Measurements from ENCODE around the gene DHRS11. TPM values are rescaled to one million over a fixed set of nuclear protein-coding genes. Genes with fewer than 3 reads are reported as not detected.

Gene DHRS11
- total RNA-seq, 1 experiment from 2014 or later, result 53.3 TPM

DNA sequence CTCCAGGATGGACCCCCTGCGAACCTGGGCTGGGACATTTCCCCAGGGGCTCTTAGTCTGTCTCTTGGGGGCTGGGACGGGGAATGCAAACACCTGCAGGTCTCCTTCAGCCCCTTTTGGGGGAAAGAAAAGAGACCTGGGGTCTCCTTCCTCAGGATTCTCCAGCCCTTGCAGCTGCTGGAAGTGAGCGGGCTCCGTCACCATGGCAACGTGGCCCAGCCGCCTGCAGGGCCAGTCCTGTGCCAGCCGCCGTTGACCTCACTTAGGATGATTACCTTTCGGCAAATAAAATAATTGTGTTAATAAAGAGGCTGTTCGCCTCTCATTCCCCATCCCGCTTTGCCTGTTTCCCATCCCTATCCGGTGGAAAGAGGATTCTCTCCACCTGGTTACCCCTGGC, 35.4 kb downstream of the DHRS11 start:
- intact Hi-C loops (cut with micrococcal nuclease; ENCODE audit: unreplicated experiment), result loop anchor here (5.0 to 10.0 kb wide), 3 partner anchors 228 to 610 kb away; no protein-coding TSS in a partner anchor
- DNase-seq, result no peak
- Mint-ChIP-seq H3K4me3 (ENCODE audit: low read depth, unreplicated experiment) (no peak overlapping the region), H3K27me3 (ENCODE audit: unreplicated experiment) (peaks cover 31% of the 10 kb centered on the region), H3K27ac (ENCODE audit: unreplicated experiment) (no peak overlapping the region), H3K9me3 (ENCODE audit: low read depth, unreplicated experiment) (no peaks in the 10 kb centered on the region), H3K4me1 (ENCODE audit: low read depth, unreplicated experiment) (no peaks in the 10 kb centered on the region), H3K36me3 (ENCODE audit: insufficient read depth, unreplicated experiment) (no peaks in the 10 kb centered on the region)
- no TSS peak for BruUV-seq (replicated peaks)
- CTCF ChIA-PET, result interaction anchor here (0.7 to 3.1 kb wide), 6 partner anchors 9 to 80 kb away, joined by 3 to 30 read pairs (median 5); partner anchors contain the start of gene MRM1
- TF ChIP-seq, protein P1, sequence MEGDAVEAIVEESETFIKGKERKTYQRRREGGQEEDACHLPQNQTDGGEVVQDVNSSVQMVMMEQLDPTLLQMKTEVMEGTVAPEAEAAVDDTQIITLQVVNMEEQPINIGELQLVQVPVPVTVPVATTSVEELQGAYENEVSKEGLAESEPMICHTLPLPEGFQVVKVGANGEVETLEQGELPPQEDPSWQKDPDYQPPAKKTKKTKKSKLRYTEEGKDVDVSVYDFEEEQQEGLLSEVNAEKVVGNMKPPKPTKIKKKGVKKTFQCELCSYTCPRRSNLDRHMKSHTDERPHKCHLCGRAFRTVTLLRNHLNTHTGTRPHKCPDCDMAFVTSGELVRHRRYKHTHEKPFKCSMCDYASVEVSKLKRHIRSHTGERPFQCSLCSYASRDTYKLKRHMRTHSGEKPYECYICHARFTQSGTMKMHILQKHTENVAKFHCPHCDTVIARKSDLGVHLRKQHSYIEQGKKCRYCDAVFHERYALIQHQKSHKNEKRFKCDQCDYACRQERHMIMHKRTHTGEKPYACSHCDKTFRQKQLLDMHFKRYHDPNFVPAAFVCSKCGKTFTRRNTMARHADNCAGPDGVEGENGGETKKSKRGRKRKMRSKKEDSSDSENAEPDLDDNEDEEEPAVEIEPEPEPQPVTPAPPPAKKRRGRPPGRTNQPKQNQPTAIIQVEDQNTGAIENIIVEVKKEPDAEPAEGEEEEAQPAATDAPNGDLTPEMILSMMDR (IDR thresholded peaks at IDR 0.05; ENCODE audit: unreplicated experiment), result no peak

DNA sequence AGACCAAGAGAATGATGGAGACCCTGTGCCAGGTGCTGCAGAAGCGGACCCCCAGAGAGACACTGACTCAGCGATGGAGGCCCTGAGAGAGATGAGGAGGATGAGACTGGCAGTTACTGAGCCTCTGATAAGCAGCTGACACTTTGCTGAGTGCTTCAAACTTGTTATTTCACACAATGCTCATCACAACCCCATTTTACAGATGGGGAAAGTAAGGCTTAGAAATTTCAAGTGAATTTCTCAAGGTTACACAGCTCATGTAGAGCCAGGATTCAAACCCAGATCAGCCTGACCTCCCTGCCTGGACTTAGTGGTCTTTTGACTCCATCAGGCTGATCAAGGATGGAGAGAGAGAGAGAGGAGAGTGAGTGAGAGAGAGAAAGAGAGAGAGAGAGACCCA, 36.9 kb downstream of the DHRS11 start:
- BruUV-seq (replicated peaks), result no TSS peak
- intact Hi-C loops (cut with micrococcal nuclease; ENCODE audit: unreplicated experiment), result loop anchor here (2.0 to 10.0 kb wide), 5 partner anchors 78 to 609 kb away; no protein-coding TSS in a partner anchor
- H3K27me3 Mint-ChIP-seq (ENCODE audit: unreplicated experiment), result peaks cover 46% of the 10 kb centered on the region
- H3K4me3 Mint-ChIP-seq (ENCODE audit: low read depth, unreplicated experiment), result no peak overlapping the region
- H3K4me1 Mint-ChIP-seq (ENCODE audit: low read depth, unreplicated experiment), result no peaks in the 10 kb centered on the region
- no peaks in the 10 kb centered on the region for H3K9me3 Mint-ChIP-seq (ENCODE audit: low read depth, unreplicated experiment)
- H3K27ac Mint-ChIP-seq (ENCODE audit: unreplicated experiment), result no peak overlapping the region
- no peaks in the 10 kb centered on the region for H3K36me3 Mint-ChIP-seq (ENCODE audit: insufficient read depth, unreplicated experiment)
- no peak for DNase-seq
- TF ChIP-seq, protein P1 (IDR thresholded peaks at IDR 0.05; ENCODE audit: unreplicated experiment), result no peak
- CTCF ChIA-PET, result interaction anchor here (0.5 to 3.1 kb wide), 15 partner anchors 12 to 611 kb away, joined by 3 to 30 read pairs (median 5); partner anchors contain the start of gene MRM1

DNA sequence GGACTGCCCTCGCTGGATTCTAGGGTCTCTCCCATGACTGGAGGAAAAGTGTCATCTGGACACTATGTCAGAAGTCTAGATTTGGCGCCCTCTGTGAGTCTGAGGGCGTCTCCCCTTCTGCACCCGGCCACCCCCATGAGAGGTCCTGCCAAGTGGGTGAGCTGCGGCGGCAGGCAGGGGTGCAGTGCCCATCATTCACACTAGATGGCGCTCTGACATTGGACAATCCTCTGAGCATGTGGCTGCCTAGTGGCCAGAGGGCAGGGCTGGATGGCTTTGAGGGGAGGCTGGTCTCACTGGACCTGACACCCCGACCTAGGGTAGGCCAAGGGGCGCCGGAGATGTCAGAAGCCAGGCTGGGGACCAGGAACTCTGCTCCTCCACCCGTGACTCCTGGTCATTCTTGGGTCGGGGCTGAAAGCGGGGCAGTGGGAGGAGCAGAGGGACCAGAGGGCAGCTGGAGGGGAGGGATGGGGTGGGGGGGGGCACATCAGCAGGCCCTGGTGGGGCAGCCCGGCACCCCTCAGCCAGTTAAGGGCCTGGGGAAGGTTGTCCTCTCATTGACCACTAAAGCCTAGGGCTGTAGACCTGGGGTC, 37.7 kb downstream of the DHRS11 start:
- TF ChIP-seq, protein P1 (IDR thresholded peaks at IDR 0.05; ENCODE audit: unreplicated experiment), result peak; percentile 100
- H3K27ac Mint-ChIP-seq (ENCODE audit: unreplicated experiment), result no peak overlapping the region
- intact Hi-C loops (cut with micrococcal nuclease; ENCODE audit: unreplicated experiment), result loop anchor here (1.0 to 10.0 kb wide), 7 partner anchors 77 to 744 kb away; no protein-coding TSS in a partner anchor
- peaks cover 53% of the 10 kb centered on the region for H3K27me3 Mint-ChIP-seq (ENCODE audit: unreplicated experiment)
- no TSS peak for BruUV-seq (replicated peaks)
- peak; percentile 99 for DNase-seq
- H3K4me3 Mint-ChIP-seq (ENCODE audit: low read depth, unreplicated experiment), result no peak overlapping the region
- H3K36me3 Mint-ChIP-seq (ENCODE audit: insufficient read depth, unreplicated experiment), result no peaks in the 10 kb centered on the region
- no peaks in the 10 kb centered on the region for H3K4me1 Mint-ChIP-seq (ENCODE audit: low read depth, unreplicated experiment)
- no peaks in the 10 kb centered on the region for H3K9me3 Mint-ChIP-seq (ENCODE audit: low read depth, unreplicated experiment)
- CTCF ChIA-PET, result interaction anchor here (0.5 to 3.1 kb wide), 17 partner anchors 16 to 744 kb away, joined by 3 to 30 read pairs (median 4); partner anchors contain the start of gene MRM1

DNA sequence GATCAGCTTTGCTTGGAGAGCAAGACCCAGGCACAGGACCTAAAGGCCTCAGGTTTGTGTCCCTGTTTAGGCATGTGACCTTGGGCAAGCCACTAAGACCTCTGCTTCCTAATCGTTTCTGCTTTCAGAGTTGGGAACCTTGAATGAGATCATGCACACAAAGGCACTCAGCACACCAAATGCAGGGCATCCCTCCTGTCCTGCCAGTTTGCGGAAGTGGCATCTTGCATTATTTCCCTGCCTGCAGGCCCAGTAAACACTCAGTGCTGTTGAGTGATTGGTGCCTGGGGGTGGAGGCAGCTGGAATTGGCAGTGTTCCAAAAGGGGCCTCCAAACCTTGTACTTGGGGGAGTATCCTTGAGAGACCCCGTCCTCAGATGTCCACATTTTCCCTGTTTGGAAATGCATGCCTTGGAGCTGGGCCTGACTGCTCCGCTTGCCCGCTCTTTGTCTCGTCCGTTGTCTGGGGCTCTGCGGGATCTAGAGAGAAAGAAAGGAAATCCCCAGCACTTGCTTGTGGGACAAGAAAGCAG, 38.4 kb downstream of the DHRS11 start:
- Mint-ChIP-seq H3K9me3 (ENCODE audit: low read depth, unreplicated experiment) (no peaks in the 10 kb centered on the region), H3K4me3 (ENCODE audit: low read depth, unreplicated experiment) (no peak overlapping the region), H3K27me3 (ENCODE audit: unreplicated experiment) (peaks cover 60% of the 10 kb centered on the region), H3K4me1 (ENCODE audit: low read depth, unreplicated experiment) (no peaks in the 10 kb centered on the region), H3K36me3 (ENCODE audit: insufficient read depth, unreplicated experiment) (no peaks in the 10 kb centered on the region), H3K27ac (ENCODE audit: unreplicated experiment) (no peak overlapping the region)
- TF ChIP-seq, protein P1 (IDR thresholded peaks at IDR 0.05; ENCODE audit: unreplicated experiment), result no peak
- CTCF ChIA-PET, result interaction anchor here (0.6 to 3.1 kb wide), 8 partner anchors 19 to 744 kb away, joined by 3 to 30 read pairs (median 6); partner anchors contain the start of gene MRM1
- intact Hi-C loops (cut with micrococcal nuclease; ENCODE audit: unreplicated experiment), result loop anchor here (1.0 to 10.0 kb wide), 7 partner anchors 77 to 743 kb away; no protein-coding TSS in a partner anchor
- BruUV-seq (replicated peaks), result no TSS peak
- DNase-seq, result no peak
